Breast epithelium (tissue), 3 donors: ENCODE measurements around the gene COL16A1.

Source experiments
- POLR2AphosphoS5 ChIP-seq, 3 donors: sonication (generic); formaldehyde crosslinking; IDR thresholded peaks; one replicate each; pipeline ENCODE4 v1.6.1; 2017; ENCODE audit warnings: antibody characterized with exemption in 3 of 3
- TF ChIP-seq, protein P1 (sequence below), 3 donors: fragments of 450-650 bp; IDR thresholded peaks; one replicate each; pipeline ENCODE4 v1.5.1; 2016 to 2017; ENCODE audit warnings: antibody characterized with exemption in 3 of 3, mild to moderate bottlenecking in 3 of 3, moderate library complexity in 3 of 3

DNA sequence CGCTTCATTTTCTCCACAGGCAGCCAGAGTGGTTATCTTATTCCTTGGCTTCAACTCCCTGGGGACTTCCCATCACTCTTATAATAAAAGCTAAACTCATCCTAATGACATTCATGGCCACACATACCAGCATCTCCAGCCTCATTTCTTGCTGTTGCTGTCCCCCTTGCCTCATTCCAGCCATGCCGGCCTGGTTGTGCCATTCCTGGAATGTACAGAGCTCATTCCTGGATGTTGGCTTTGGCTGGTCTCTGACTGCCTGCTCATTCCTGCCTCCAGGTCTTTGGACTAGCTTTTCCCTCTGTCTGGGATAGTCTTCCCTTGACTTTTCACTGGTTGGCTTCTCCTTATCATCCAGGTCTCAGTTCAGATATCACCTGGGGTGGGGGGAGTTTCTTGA, 56.7 kb downstream of the COL16A1 start:
- TF ChIP-seq, protein P1, sequence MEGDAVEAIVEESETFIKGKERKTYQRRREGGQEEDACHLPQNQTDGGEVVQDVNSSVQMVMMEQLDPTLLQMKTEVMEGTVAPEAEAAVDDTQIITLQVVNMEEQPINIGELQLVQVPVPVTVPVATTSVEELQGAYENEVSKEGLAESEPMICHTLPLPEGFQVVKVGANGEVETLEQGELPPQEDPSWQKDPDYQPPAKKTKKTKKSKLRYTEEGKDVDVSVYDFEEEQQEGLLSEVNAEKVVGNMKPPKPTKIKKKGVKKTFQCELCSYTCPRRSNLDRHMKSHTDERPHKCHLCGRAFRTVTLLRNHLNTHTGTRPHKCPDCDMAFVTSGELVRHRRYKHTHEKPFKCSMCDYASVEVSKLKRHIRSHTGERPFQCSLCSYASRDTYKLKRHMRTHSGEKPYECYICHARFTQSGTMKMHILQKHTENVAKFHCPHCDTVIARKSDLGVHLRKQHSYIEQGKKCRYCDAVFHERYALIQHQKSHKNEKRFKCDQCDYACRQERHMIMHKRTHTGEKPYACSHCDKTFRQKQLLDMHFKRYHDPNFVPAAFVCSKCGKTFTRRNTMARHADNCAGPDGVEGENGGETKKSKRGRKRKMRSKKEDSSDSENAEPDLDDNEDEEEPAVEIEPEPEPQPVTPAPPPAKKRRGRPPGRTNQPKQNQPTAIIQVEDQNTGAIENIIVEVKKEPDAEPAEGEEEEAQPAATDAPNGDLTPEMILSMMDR (IDR thresholded peaks at IDR 0.05), result peak in 1 of 3 donors; percentile 35
- TF ChIP-seq POLR2AphosphoS5 (IDR thresholded peaks at IDR 0.05), result peak in 1 of 3 donors; percentile 63
